Immature natural killer cell (primary cell): ENCODE results near the gene C10orf67. TPM values are rescaled to one million over a fixed set of nuclear protein-coding genes. Genes with fewer than 3 reads are reported as not detected.

Experiments used
- DNase-seq, 3 donors: peaks; one replicate each; pipeline ENCODE4 v3.0.0; 2022; ENCODE audit warnings: mixed read lengths in 1 of 3
- H3K27ac Mint-ChIP-seq, 6 donors: one replicate each; pipeline ENCODE4 v1.8.0; 2020; ENCODE audit warnings: mixed read lengths in 6 of 6, mild to moderate bottlenecking in 5 of 6, inconsistent platforms in 4 of 6, moderate library complexity in 3 of 6
- H3K27me3 Mint-ChIP-seq, 3 donors: one replicate each; pipeline ENCODE4 v1.8.0; 2020 to 2021; ENCODE audit warnings: low read depth in 3 of 3, mild to moderate bottlenecking in 3 of 3, mixed read lengths in 3 of 3, moderate library complexity in 3 of 3, inconsistent platforms in 1 of 3
- H3K36me3 Mint-ChIP-seq, 3 donors: one replicate each; pipeline ENCODE4 v1.8.0; 2020; ENCODE audit warnings: mixed read lengths in 3 of 3, inconsistent platforms in 2 of 3, mild to moderate bottlenecking in 2 of 3
- H3K4me1 Mint-ChIP-seq, 2 donors: one replicate each; pipeline ENCODE4 v1.8.0; 2020; ENCODE audit warnings: inconsistent platforms in 2 of 2, mild to moderate bottlenecking in 2 of 2, mixed read lengths in 2 of 2, moderate library complexity in 1 of 2
- H3K4me3 Mint-ChIP-seq, 5 donors: one replicate each; pipeline ENCODE4 v1.8.0; 2020; ENCODE audit warnings: mild to moderate bottlenecking in 5 of 5, mixed read lengths in 5 of 5, inconsistent platforms in 3 of 5, moderate library complexity in 3 of 5
- H3K9me3 Mint-ChIP-seq, 6 donors: one replicate each; pipeline ENCODE4 v1.8.0; 2020; ENCODE audit warnings: mild to moderate bottlenecking in 6 of 6, mixed read lengths in 6 of 6, inconsistent platforms in 4 of 6, moderate library complexity in 3 of 6
- polyA plus RNA-seq, 3 donors: library from polyadenylated mRNA; unstranded; fragments of 300-500 nt; fragmentation: Illumina TruSeq; gene quantifications; one replicate each; pipeline ENCODE4 v1.2.3, GENCODE V29; 2021

The C10orf67 gene
- polyA plus RNA-seq, 3 donors from 2014 or later, result not detected

DNA sequence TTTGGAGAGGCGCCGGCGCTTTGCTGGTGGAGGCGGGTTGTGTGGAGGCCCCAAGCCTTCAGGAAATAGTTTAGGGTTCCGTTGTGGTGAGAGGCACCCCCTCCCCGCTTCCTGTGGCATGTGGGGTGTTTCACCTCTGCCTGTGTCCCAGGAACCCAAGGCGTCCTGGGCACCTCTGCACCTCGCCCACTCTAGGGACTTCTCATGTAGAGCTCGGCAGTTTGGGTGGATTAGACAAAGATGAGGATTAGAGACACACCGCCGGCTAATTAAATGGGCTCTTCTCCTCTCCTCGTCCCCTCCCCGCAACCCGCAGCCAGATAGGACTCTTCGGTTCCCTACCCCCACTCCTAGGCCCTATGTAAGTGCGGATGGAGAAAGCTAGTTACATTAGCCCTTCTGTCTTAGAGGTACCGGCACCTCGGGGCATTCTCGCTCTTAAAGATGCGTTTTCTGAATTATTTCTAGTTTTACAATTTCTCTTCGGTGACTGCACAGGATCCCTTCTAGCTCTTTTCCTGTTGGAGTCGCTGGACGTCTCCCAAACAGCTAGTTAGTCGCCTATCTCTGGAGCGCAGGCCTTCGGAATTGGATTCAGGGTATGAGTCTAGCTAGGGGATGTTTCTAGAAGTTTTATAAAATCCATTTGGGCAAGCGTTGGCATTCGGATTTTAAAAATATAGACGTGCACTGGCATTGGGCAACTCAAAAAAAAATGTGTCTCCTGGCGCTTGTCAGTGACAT is 144.7 kb downstream of the C10orf67 start:
- Mint-ChIP-seq H3K27ac (no peak overlapping the region), H3K4me1 (peaks cover 0 to 1% of the 10 kb centered on the region in 2 donors), H3K4me3 (peak overlapping the region in 1 of 5 donors; percentile 27), H3K9me3 (no peaks in the 10 kb centered on the region), H3K36me3 (no peaks in the 10 kb centered on the region), H3K27me3 (peaks cover 22 to 37% (median 22%) of the 10 kb centered on the region in 3 donors)
- no peak for DNase-seq

DNA sequence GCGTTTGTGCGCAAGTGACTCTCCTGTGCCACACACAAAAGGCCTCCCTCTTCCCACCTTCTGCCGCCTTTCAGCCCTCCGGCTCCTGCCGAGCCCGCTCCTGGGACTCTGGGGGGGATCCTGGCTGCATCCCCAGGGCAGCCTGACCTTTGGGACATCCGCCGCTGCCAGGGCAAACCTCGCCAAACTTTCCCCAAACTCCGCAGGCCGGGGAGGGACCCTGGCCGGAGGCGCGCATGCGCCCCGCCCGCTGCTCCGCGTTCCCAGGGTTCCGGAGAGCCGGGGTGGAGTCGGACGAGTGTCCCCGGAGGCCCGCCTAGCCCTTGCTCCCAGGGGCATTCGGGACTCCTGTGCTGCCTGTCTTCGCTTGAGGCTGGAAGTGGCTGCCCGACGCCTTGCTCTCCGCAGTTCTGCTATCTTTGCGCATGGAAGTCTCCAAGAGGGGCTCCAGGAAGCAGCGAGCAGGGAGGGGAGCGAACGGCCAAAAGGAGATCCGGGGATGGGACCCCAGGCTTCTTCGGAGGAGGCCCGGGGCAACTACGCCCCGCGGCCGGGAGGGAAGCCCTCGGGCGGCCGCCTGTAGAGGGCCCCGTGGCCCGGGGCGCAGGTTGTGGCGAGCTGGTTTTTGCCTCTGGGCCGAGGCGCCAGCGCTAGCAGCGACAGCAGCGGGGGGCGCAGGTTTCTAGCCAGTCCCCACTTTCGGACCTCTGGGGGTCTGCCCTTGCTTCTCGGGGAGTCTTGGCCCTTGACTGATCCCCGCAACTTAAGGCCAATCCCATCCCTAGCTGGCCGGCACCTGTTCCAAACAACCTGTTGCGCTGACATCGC is 145.4 kb downstream of the C10orf67 start:
- Mint-ChIP-seq H3K4me1 (peaks cover 0 to 1% of the 10 kb centered on the region in 2 donors), H3K9me3 (no peaks in the 10 kb centered on the region), H3K27me3 (peaks cover 18 to 35% (median 19%) of the 10 kb centered on the region in 3 donors), H3K27ac (no peak overlapping the region), H3K36me3 (no peaks in the 10 kb centered on the region), H3K4me3 (no peak overlapping the region)
- no peak for DNase-seq

DNA sequence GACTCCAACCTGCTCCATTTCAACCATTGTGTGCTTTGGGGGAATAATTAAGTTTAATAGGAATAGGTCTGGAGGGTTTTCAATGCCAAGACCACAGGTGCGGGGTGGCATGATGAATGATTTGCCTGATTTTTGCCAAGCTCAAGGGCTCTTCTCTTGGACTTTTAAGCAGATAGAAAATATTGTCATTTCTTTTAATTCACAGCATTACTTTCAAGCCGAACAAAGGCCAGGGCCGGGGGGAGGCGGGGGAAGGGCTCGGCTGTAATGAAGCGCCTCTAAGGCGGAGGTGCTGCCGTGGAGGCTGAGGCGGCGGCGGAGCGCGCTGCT is 146.0 kb downstream of the C10orf67 start:
- no peak overlapping the region for H3K27ac Mint-ChIP-seq
- no peaks in the 10 kb centered on the region for H3K9me3 Mint-ChIP-seq
- DNase-seq, result no peak
- H3K36me3 Mint-ChIP-seq, result peaks cover 0 to 2% (median 0%) of the 10 kb centered on the region in 3 donors
- no peak overlapping the region for H3K4me3 Mint-ChIP-seq
- H3K4me1 Mint-ChIP-seq, result peaks cover 0 to 1% of the 10 kb centered on the region in 2 donors
- H3K27me3 Mint-ChIP-seq, result peaks cover 20 to 36% (median 21%) of the 10 kb centered on the region in 3 donors

DNA sequence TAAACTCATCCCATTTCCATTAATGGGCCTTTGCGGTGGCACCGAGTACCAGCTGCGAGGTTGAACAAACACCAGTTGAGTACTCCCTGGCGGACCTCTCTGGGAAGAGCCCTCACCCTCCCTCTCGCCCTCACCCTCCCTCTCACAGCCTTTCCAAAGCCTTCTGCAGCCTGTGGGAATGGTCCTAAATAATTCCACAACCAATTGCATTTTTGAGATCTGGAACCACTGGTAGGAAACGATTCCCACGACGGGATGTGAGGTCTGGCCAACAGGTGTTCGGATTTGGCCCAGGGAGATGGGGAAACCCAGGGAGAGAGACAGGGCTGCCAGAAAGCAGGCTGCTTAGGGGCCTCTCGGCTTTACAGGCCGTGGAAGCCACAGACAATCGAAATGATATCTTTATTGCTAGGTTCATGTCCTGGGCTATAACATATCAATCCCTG is 147.2 kb downstream of the C10orf67 start:
- Mint-ChIP-seq H3K9me3 (no peaks in the 10 kb centered on the region), H3K27me3 (peaks cover 21 to 39% (median 23%) of the 10 kb centered on the region in 3 donors), H3K36me3 (peaks cover 0 to 4% (median 0%) of the 10 kb centered on the region in 3 donors), H3K27ac (no peak overlapping the region), H3K4me3 (no peak overlapping the region), H3K4me1 (peaks cover 0 to 1% of the 10 kb centered on the region in 2 donors)
- no peak for DNase-seq

DNA sequence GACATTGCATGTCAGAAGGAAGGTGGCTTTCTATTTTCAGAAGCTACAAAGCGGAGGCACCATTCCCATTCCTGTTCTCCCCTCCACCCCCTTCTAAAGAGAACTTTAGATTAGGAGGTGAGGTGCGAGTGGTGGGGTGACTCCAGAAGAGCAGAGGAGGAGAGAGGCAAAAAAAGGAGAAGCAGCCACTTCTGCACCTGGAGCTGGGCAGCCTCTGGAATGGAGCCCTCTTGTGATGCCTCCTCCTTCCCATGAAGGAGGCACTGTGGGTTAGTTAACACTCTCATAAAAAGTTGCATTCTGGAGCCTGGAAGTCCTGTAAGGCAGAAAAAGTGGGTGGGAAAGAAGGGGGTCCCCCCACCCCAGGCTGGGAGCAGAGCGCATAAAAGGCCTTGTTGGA is 147.7 kb downstream of the C10orf67 start:
- Mint-ChIP-seq H3K27me3 (peaks cover 18 to 37% (median 21%) of the 10 kb centered on the region in 3 donors), H3K36me3 (peaks cover 0 to 4% (median 0%) of the 10 kb centered on the region in 3 donors), H3K4me1 (peaks cover 0 to 1% of the 10 kb centered on the region in 2 donors), H3K9me3 (no peaks in the 10 kb centered on the region), H3K4me3 (no peak overlapping the region), H3K27ac (no peak overlapping the region)
- DNase-seq, result no peak

DNA sequence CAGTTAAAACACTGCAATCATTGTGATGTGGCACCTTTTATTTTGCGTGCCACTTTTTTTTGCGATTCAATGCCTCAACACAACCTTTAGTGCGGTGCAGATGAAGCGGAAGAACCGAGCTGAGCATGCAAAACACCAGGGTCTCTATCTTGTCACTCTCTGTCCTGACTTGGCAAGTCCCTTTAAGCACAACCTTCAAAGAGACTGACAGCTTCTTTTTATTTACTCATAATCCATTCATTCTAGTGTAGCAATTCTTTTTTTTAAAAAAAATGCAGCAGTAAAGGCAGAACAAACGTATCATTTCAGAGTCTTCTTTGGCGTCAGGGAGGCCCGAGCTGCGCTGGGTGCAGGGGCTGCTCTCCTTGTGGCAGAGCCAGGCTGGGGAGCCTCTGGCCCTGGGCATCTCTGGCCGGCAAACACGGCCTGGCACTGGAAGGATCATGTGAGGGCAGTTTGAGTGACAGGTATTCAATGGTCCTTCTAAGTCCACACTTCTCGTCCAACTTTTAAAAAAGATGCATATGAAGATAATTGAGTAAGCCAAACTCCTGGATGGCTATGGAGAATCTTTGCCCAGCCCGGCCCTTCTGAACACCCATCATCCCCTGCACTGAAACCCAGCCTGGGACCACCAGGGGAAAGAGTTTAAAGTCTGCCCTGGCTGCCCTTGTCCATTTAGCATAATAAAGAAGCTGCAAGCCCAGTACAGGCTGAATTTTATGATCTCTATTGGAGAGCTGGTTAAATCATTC is 148.6 kb downstream of the C10orf67 start:
- H3K4me1 Mint-ChIP-seq, result peaks cover 0 to 1% of the 10 kb centered on the region in 2 donors
- no peaks in the 10 kb centered on the region for H3K9me3 Mint-ChIP-seq
- no peak overlapping the region for H3K4me3 Mint-ChIP-seq
- peaks cover 15 to 35% (median 21%) of the 10 kb centered on the region in 3 donors for H3K27me3 Mint-ChIP-seq
- no peak for DNase-seq
- peaks cover 0 to 4% (median 0%) of the 10 kb centered on the region in 3 donors for H3K36me3 Mint-ChIP-seq
- H3K27ac Mint-ChIP-seq, result no peak overlapping the region

DNA sequence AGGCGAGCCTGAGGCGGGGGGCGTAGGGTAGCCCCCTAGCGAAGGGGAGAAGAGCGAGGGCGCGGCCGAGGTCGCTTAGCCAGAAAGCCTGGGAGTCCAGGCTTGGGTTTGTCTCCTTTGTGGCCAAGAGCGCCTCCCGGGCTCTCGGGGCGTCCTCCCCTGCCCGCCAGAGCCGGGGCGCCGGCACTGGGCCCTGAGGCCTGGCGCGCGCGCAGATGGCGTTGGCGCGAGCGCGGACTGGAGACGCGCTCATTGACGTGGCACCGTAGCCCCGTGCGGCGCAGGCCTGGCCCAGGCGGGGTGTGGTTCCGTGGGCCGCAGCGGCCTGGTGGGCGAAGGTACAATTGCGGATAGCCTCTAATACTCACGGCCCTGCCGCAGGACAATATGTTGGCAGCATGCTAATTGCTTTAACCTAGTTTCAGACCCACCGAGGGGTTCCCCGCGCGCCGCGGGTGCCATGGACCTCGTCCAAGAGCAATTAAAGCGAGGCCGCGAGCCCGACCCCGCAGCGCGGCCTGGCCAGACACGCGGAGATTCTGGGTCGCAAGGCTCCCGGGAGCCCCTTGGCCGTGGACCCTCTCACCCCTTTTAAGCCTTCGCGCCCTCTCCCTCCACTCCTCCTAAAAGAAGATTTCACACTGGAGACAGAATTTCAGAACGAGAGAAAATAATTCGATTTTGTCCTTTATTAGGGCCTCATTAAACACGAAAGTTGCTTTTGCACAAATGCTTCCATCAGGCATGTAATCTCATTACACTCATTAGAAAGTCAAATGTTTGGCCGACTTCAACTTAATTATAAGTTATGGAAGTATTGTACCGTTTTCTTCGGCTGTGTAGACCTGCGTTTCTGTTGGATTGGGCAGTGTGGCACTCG is 149.4 kb downstream of the C10orf67 start:
- Mint-ChIP-seq H3K36me3 (peaks cover 0 to 4% (median 0%) of the 10 kb centered on the region in 3 donors), H3K9me3 (no peaks in the 10 kb centered on the region), H3K4me3 (no peak overlapping the region), H3K27me3 (peaks cover 21 to 33% (median 23%) of the 10 kb centered on the region in 3 donors), H3K27ac (no peak overlapping the region), H3K4me1 (peaks cover 0 to 1% of the 10 kb centered on the region in 2 donors)
- DNase-seq, result no peak

DNA sequence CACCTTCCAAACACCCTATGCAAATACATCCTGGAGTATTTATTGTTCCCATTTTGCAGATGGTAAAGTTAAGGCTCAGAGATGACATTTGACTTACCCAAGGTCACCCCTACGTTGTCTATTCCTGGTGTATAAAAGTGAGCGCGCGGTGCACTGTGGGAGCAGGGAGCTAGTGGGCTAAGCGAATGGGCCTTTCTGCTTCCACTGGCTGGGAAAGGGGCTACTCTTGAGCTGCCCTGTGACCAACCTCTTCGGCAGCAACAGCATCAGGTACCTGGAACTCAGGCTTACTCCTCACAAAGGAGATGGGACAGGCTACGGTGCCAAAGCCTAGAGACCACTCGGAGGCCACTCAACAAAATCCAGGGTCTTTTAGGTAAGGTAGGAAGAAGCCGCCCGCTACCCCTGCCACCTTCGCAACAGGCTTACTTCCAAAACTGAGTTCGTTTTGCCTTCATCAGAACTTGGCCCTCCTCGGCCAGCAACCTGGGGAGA is 150.1 kb downstream of the C10orf67 start:
- Mint-ChIP-seq H3K36me3 (peaks cover 0 to 4% (median 0%) of the 10 kb centered on the region in 3 donors), H3K27ac (no peak overlapping the region), H3K4me3 (no peak overlapping the region), H3K27me3 (peaks cover 18 to 33% (median 24%) of the 10 kb centered on the region in 3 donors), H3K4me1 (no peaks in the 10 kb centered on the region), H3K9me3 (no peaks in the 10 kb centered on the region)
- DNase-seq, result no peak

DNA sequence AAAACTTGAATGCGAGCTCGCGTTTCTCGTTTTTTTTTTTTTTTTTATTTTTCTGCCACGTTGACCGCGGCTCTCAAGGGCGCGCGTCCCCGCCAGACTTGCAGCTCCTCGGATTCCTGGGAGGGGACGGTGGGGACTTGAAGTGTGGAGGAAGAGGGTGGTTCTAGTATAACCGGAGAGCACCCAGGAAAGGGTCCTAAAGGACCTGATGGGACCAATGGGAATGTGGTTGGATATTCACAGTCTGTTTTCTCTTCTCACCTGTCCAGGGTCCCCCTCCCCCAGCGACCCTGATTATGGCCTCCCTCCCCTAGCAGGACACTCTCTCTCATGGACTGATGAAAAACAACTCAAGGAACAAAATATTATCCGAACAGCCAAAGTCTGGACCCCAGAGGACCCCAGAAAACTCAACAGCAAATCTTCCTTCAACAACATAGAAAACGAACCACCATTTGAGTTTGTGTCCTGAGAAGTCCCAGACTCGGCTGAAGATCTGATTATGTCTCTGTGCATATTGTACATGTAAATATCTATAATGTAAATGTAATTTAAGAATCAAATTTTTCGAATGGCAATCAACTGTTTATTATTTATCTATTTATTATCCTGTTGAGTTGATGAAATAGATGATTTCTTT is 151.0 kb downstream of the C10orf67 start:
- Mint-ChIP-seq H3K4me3 (no peak overlapping the region), H3K9me3 (no peaks in the 10 kb centered on the region), H3K4me1 (no peaks in the 10 kb centered on the region), H3K27me3 (peaks cover 18 to 40% (median 25%) of the 10 kb centered on the region in 3 donors), H3K27ac (no peak overlapping the region), H3K36me3 (peaks cover 0 to 4% (median 0%) of the 10 kb centered on the region in 3 donors)
- DNase-seq, result no peak

DNA sequence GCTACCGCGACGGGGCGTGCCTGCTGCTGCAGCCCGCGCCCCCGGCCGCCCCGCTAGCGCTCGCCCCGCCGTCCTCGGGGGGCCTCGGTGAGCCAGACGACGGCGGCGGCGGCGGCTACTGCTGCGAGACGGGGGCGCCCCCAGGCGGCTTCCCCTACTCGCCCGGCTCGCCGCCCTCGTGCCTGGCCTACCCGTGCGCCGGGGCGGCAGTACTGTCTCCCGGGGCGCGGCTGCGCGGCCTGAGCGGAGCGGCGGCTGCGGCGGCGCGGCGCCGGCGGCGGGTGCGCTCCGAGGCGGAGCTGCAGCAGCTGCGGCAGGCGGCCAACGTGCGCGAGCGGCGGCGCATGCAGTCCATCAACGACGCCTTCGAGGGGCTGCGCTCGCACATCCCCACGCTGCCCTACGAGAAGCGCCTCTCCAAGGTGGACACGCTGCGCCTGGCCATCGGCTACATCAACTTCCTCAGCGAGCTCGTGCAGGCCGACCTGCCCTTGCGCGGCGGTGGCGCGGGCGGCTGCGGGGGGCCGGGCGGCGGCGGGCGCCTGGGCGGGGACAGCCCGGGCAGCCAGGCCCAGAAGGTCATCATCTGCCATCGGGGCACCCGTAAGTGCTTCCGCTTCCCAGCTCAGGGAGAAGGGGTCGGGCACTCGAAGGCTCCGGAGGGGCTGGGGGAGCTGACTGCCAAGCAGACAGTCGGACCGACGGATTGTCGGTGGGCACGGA is 151.7 kb downstream of the C10orf67 start:
- H3K4me3 Mint-ChIP-seq, result no peak overlapping the region

DNA sequence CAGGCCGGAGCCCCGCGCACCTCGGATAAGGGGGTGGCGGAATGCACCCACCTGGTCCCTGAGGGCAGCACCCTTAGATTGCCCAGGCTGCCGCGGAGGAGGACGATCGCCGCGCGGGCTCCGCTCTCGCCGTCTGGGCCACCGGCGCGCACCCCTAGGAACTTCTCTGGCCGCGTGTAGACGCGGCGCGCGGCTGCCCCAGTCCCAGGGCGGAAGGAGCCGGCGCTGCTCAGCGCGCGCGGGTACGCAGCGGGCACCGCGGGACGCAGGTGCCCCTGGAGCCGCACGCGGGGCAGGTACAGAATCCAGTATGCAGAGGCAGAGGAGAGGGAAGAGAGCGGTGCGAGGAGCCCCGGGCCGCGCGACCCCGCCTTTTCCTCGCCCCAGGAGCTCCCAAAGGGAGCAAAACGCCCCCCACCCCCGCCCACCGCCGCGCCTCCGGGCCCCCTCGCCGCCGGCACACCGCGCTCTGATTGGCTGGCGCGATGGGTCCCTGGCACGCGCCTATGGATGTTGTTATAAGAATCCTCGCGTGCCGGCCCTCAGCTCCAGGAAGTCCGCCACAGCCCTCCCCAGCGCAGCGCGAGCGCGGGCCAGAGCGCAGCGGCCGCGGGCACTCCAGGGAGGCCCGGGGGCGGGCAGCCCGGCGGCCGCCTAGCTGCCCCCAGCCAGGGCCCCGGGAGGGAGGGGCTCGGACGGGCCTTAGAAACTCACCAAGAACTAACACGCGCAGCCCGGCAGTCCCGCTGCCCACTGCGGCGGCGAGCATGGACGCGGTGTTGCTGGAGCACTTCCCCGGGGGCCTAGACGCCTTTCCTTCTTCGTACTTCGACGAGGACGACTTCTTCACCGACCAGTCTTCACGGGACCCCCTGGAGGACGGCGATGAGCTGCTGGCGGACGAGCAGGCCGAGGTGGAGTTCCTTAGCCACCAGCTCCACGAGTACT is 152.6 kb downstream of the C10orf67 start, which contains the start of gene PTF1A:
Gene PTF1A, plus strand, starts transcription at position 549 of the 948 bp plus-strand sequence. Its CDS starts 219 bp downstream, at position 768.
- Mint-ChIP-seq H3K27me3 (peaks cover 17 to 37% (median 26%) of the 10 kb centered on the region in 3 donors), H3K36me3 (peaks cover 0 to 4% (median 0%) of the 10 kb centered on the region in 3 donors), H3K4me3 (no peak within 1 kb of the TSS), H3K9me3 (no peaks in the 10 kb centered on the region), H3K4me1 (no peaks in the 10 kb centered on the region), H3K27ac (no peak within 1 kb of the TSS)
- no peak for DNase-seq

More for the DNA sequence above, 151.7 kb downstream of the C10orf67 start:
- DNase-seq, result no peak
- H3K27ac Mint-ChIP-seq, result no peak overlapping the region
- no peaks in the 10 kb centered on the region for H3K9me3 Mint-ChIP-seq
- H3K36me3 Mint-ChIP-seq, result peaks cover 0 to 4% (median 0%) of the 10 kb centered on the region in 3 donors
- no peaks in the 10 kb centered on the region for H3K4me1 Mint-ChIP-seq
- peaks cover 16 to 37% (median 24%) of the 10 kb centered on the region in 3 donors for H3K27me3 Mint-ChIP-seq
